ENCODE measurements around the gene GOLGA5. TPM values are rescaled to one million over a fixed set of nuclear protein-coding genes. Genes with fewer than 3 reads are reported as not detected.

The GOLGA5 gene
- total RNA-seq, 1 experiment from 2014 or later = 22.3 TPM

GRCh38 chr14:92754966-92755365 lies 39.1 kb upstream of the GOLGA5 start:
- in situ Hi-C loops (cut with HindIII; ENCODE audit: low pct_unique_long_range_greater_than_20kb, low sequenced_read_pairs) (no loop called here), intact Hi-C loops (cut with micrococcal nuclease; ENCODE audit: unreplicated experiment) (no loop called here)
- Histone ChIP-seq H3K9me3 (ENCODE audit: control insufficient read depth, insufficient read depth, low read depth, low read length) (no peaks in the 10 kb centered on the region), H3K4me3 (ENCODE audit: low read depth in 2 of 2, low read length in 2 of 2) (no peak overlapping the region), H3K27me3 (ENCODE audit: control insufficient read depth, insufficient read depth, low read length) (no peaks in the 10 kb centered on the region), H3K27ac (ENCODE audit: low read length) (no peak overlapping the region), H3K4me1 (ENCODE audit: control insufficient read depth, insufficient read depth, low read length) (no peaks in the 10 kb centered on the region), H3K36me3 (ENCODE audit: control insufficient read depth, insufficient read depth, low read length) (no peaks in the 10 kb centered on the region)
- ATAC-seq = no peak
- ChIA-PET POLR2A (no interaction called here), CTCF (no interaction called here)
- no TSS peak for BruUV-seq (replicated peaks)
- DNase-seq (ENCODE audit: low read depth, low spot score) = no peak
- TF ChIP-seq POLR2AphosphoS5 (IDR thresholded peaks at IDR 0.05; ENCODE audit: low read depth, low read length) (no peak), SIN3A (IDR thresholded peaks at IDR 0.05; ENCODE audit: borderline replicate concordance, insufficient read depth, low read depth, low read length) (no peak), TCF7L2 (IDR thresholded peaks at IDR 0.05; ENCODE audit: low read depth, low read length) (no peak)
- TF ChIP-seq, protein P1, sequence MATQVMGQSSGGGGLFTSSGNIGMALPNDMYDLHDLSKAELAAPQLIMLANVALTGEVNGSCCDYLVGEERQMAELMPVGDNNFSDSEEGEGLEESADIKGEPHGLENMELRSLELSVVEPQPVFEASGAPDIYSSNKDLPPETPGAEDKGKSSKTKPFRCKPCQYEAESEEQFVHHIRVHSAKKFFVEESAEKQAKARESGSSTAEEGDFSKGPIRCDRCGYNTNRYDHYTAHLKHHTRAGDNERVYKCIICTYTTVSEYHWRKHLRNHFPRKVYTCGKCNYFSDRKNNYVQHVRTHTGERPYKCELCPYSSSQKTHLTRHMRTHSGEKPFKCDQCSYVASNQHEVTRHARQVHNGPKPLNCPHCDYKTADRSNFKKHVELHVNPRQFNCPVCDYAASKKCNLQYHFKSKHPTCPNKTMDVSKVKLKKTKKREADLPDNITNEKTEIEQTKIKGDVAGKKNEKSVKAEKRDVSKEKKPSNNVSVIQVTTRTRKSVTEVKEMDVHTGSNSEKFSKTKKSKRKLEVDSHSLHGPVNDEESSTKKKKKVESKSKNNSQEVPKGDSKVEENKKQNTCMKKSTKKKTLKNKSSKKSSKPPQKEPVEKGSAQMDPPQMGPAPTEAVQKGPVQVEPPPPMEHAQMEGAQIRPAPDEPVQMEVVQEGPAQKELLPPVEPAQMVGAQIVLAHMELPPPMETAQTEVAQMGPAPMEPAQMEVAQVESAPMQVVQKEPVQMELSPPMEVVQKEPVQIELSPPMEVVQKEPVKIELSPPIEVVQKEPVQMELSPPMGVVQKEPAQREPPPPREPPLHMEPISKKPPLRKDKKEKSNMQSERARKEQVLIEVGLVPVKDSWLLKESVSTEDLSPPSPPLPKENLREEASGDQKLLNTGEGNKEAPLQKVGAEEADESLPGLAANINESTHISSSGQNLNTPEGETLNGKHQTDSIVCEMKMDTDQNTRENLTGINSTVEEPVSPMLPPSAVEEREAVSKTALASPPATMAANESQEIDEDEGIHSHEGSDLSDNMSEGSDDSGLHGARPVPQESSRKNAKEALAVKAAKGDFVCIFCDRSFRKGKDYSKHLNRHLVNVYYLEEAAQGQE (IDR thresholded peaks at IDR 0.05; ENCODE audit: insufficient read depth in 1 of 2, low read depth in 2 of 2, low read length in 1 of 2) = no peak
- TF ChIP-seq, protein P2, sequence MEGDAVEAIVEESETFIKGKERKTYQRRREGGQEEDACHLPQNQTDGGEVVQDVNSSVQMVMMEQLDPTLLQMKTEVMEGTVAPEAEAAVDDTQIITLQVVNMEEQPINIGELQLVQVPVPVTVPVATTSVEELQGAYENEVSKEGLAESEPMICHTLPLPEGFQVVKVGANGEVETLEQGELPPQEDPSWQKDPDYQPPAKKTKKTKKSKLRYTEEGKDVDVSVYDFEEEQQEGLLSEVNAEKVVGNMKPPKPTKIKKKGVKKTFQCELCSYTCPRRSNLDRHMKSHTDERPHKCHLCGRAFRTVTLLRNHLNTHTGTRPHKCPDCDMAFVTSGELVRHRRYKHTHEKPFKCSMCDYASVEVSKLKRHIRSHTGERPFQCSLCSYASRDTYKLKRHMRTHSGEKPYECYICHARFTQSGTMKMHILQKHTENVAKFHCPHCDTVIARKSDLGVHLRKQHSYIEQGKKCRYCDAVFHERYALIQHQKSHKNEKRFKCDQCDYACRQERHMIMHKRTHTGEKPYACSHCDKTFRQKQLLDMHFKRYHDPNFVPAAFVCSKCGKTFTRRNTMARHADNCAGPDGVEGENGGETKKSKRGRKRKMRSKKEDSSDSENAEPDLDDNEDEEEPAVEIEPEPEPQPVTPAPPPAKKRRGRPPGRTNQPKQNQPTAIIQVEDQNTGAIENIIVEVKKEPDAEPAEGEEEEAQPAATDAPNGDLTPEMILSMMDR (IDR thresholded peaks at IDR 0.05) = no peak

- intact Hi-C loops (cut with micrococcal nuclease; ENCODE audit: unreplicated experiment) (no loop called here), in situ Hi-C loops (cut with HindIII; ENCODE audit: low pct_unique_long_range_greater_than_20kb, low sequenced_read_pairs) (no loop called here)
- Histone ChIP-seq H3K36me3 (ENCODE audit: control insufficient read depth, insufficient read depth, low read length) (no peaks in the 10 kb centered on the region), H3K27me3 (ENCODE audit: control insufficient read depth, insufficient read depth, low read length) (no peaks in the 10 kb centered on the region), H3K27ac (ENCODE audit: low read length) (no peak overlapping the region), H3K9me3 (ENCODE audit: control insufficient read depth, insufficient read depth, low read depth, low read length) (no peaks in the 10 kb centered on the region), H3K4me3 (ENCODE audit: low read depth in 2 of 2, low read length in 2 of 2) (no peak overlapping the region), H3K4me1 (ENCODE audit: control insufficient read depth, insufficient read depth, low read length) (no peaks in the 10 kb centered on the region)
- CTCF ChIA-PET = no interaction called here
- POLR2A ChIA-PET = no interaction called here
- DNase-seq (ENCODE audit: low read depth, low spot score) (no peak), ATAC-seq (no peak)
- no TSS peak for BruUV-seq (replicated peaks)
- TF ChIP-seq TCF7L2 (IDR thresholded peaks at IDR 0.05; ENCODE audit: low read depth, low read length) (no peak), POLR2AphosphoS5 (IDR thresholded peaks at IDR 0.05; ENCODE audit: low read depth, low read length) (no peak), SIN3A (IDR thresholded peaks at IDR 0.05; ENCODE audit: borderline replicate concordance, insufficient read depth, low read depth, low read length) (no peak)
- TF ChIP-seq, protein P2 (IDR thresholded peaks at IDR 0.05) = no peak
Measured at GRCh38 chr14:92755495-92755894, 38.6 kb upstream of the GOLGA5 start.
